ENCODE measurements around the gene TTC38.

The TTC38 gene

DNA sequence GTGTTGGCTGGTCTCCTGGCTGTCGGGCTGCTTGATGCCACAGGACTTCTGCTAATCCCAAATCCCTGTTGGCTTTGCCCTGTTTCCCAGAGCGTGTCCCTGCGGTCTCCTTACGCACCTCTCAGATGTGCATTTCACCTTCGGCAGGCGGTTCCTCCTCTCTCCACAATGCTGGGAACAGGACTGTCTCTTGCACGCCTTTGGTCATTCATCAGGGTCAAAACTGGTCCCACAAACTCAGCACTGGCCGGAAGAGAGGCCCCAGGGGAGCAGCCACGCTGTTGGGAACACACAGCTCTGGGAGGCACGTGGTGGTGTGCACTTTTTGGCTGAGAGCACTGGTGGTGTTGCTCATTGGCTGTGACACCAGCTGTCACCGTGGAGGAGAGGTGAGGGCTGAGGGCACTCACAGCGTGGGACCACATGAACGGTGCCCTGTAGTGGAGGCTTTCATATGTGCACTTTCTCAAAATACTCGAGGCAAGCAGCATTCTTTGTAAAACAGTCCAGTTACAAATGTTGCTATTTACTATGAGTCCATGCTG, 52.4 kb downstream of the TTC38 start (continued):
- TF ChIP-seq ZNF555 (tag by site-specific recombination; conservative IDR thresholded peaks at IDR 0.05): no peak
- TF ChIP-seq ZFP69B (tag by site-specific recombination; IDR thresholded peaks at IDR 0.05): no peak
- TF ChIP-seq ZNF140 (tag by site-specific recombination; IDR thresholded peaks at IDR 0.05): no peak
- TF ChIP-seq ZNF777 (tag by site-specific recombination; IDR thresholded peaks at IDR 0.05; ENCODE audit: borderline replicate concordance): no peak
- no peak for TF ChIP-seq ZSCAN16 (tag by site-specific recombination; IDR thresholded peaks at IDR 0.05)

GRCh38 chr22:46320716-46321386, 53.0 kb downstream of the TTC38 start:
- POLR2A ChIA-PET: interaction anchor here (0.9 kb wide), 1 partner anchor 14 kb away, joined by 3 read pairs; no protein-coding TSS in a partner anchor
- CTCF ChIA-PET: interaction anchor here (0.6 to 1.6 kb wide), 3 partner anchors 9 to 326 kb away, joined by 3 to 5 read pairs (median 4); no protein-coding TSS in a partner anchor
- no peak for TF ChIP-seq HOXC10 (CRISPR knock-in tag; IDR thresholded peaks at IDR 0.05)
- no peak for TF ChIP-seq REST (tag by site-specific recombination; IDR thresholded peaks at IDR 0.05)
- TF ChIP-seq ZNF76 (tag by site-specific recombination; IDR thresholded peaks at IDR 0.05; ENCODE audit: borderline replicate concordance, low read depth): no peak
- TF ChIP-seq, protein P1, sequence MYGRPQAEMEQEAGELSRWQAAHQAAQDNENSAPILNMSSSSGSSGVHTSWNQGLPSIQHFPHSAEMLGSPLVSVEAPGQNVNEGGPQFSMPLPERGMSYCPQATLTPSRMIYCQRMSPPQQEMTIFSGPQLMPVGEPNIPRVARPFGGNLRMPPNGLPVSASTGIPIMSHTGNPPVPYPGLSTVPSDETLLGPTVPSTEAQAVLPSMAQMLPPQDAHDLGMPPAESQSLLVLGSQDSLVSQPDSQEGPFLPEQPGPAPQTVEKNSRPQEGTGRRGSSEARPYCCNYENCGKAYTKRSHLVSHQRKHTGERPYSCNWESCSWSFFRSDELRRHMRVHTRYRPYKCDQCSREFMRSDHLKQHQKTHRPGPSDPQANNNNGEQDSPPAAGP (tag by site-specific recombination; IDR thresholded peaks at IDR 0.05): no peak
- TF ChIP-seq TRIM28 (IDR thresholded peaks at IDR 0.05; ENCODE audit: borderline replicate concordance, low read length): no peak
- no peak for TF ChIP-seq MYNN (tag by site-specific recombination; IDR thresholded peaks at IDR 0.05; ENCODE audit: borderline replicate concordance)
- TF ChIP-seq, protein P2, sequence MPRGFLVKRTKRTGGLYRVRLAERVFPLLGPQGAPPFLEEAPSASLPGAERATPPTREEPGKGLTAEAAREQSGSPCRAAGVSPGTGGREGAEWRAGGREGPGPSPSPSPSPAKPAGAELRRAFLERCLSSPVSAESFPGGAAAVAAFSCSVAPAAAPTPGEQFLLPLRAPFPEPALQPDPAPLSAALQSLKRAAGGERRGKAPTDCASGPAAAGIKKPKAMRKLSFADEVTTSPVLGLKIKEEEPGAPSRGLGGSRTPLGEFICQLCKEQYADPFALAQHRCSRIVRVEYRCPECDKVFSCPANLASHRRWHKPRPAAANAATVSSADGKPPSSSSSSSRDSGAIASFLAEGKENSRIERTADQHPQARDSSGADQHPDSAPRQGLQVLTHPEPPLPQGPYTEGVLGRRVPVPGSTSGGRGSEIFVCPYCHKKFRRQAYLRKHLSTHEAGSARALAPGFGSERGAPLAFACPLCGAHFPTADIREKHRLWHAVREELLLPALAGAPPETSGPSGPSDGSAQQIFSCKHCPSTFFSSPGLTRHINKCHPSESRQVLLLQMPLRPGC (tag by site-specific recombination; IDR thresholded peaks at IDR 0.05): no peak
- TF ChIP-seq SALL2 (tag by site-specific recombination; IDR thresholded peaks at IDR 0.05; ENCODE audit: borderline replicate concordance): no peak
- no peak for TF ChIP-seq ZNF645 (tag by site-specific recombination; IDR thresholded peaks at IDR 0.05)

DNA sequence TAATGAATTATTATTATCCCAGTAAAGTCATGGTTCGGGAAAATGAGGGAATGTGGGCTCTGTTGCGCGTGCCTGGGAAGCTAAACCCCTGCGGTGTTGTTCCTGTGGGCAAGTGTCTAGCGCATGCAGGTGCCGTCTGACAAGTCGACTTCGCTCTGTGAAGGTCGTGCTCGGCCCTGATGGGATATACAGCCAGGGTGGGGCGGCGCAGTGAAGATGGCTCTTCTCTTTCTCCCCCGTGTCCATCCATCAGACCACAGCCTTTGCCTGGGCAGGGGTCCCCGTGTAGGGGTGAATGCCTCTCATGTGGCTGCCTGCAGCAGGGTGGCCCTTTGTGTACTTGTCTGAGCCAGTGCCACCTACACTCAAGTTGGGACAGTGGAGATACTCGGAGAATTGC, 54.9 kb downstream of the TTC38 start:
- Histone ChIP-seq H3K27ac (ENCODE audit: extremely low read depth, low read depth, low read length) (no peak overlapping the region), H3K36me3 (ENCODE audit: control insufficient read depth in 2 of 2, insufficient read depth in 1 of 2, low read length in 2 of 2) (peaks cover 70 to 96% of the 10 kb centered on the region in 2 experiments), H3K4me3 (ENCODE audit: low read depth, low read length) (no peak overlapping the region), H3K4me1 (ENCODE audit: control insufficient read depth, insufficient read depth, low read length) (no peaks in the 10 kb centered on the region), H3K9me3 (ENCODE audit: control insufficient read depth, insufficient read depth, low read depth, low read length) (no peaks in the 10 kb centered on the region)
- ChIA-PET CTCF (no interaction called here), POLR2A (no interaction called here)
- TF ChIP-seq PATZ1 (tag by site-specific recombination; IDR thresholded peaks at IDR 0.05): no peak
- no peak for TF ChIP-seq ZNF280C (tag by site-specific recombination; IDR thresholded peaks at IDR 0.05)
- no peak for TF ChIP-seq ZNF138 (tag by site-specific recombination; IDR thresholded peaks at IDR 0.05; ENCODE audit: borderline replicate concordance)
- no peak for TF ChIP-seq ZNF664 (tag by site-specific recombination; IDR thresholded peaks at IDR 0.05)
- no peak for TF ChIP-seq ZNF175 (tag by site-specific recombination; IDR thresholded peaks at IDR 0.05)
- no peak for TF ChIP-seq ZNF157 (tag by site-specific recombination; IDR thresholded peaks at IDR 0.05)
- no peak for TF ChIP-seq REPIN1 (tag by site-specific recombination; IDR thresholded peaks at IDR 0.05; ENCODE audit: low read depth)

More at GRCh38 chr22:46320716-46321386, 53.0 kb downstream of the TTC38 start:
- Histone ChIP-seq H3K4me3 (ENCODE audit: low read depth, low read length) (no peak overlapping the region), H3K36me3 (ENCODE audit: control insufficient read depth in 2 of 2, insufficient read depth in 1 of 2, low read length in 2 of 2) (peaks cover 70 to 96% of the 10 kb centered on the region in 2 experiments), H3K4me1 (ENCODE audit: control insufficient read depth, insufficient read depth, low read length) (no peaks in the 10 kb centered on the region), H3K27ac (ENCODE audit: extremely low read depth, low read depth, low read length) (no peak overlapping the region), H3K9me3 (ENCODE audit: control insufficient read depth, insufficient read depth, low read depth, low read length) (no peaks in the 10 kb centered on the region)
